AG10803 (cell line): Measurements from ENCODE around the gene ABTB2.
A peak's percentile ranks its signal among the peaks of the same experiment; 100 is the strongest.

Experiments used
- DNase-seq: peaks from one replicate; pipeline ENCODE4 v3.0.0; 2010; ENCODE audit warnings: low read depth
- H3K4me3 ChIP-seq: 2 replicates; pipeline ENCODE4 v1.5.1; 2011; ENCODE audit warnings: mild to moderate bottlenecking, low read length, control low read depth
- TF ChIP-seq, protein P1 (sequence below): conservative IDR thresholded peaks from 2 replicates; pipeline ENCODE4 v1.5.1; 2011; ENCODE audit warnings: mild to moderate bottlenecking, low read length, control low read depth, inconsistent platforms

Gene ABTB2

DNA sequence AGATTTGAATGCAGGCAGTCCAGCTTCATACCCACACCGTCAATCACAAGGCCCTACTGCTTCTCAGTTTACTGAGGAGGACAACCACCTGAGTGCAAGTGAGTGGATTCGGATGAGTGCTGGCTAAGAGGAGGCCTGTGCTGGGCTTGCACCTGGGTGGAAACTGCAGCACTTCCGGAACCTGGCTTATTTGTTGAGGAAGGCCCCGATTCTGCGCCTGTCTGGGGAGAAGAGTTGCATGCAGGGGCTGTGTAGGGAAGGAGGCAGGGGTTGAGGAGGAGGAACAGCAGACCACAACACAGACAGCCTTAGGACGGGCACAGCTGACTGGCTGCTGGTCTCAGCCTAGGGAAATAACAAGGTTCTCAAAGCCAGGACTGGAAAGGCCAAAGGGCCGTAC is 20.8 kb downstream of the ABTB2 start:
- no peak overlapping the region for H3K4me3 ChIP-seq
- DNase-seq = no peak
- TF ChIP-seq, protein P1, sequence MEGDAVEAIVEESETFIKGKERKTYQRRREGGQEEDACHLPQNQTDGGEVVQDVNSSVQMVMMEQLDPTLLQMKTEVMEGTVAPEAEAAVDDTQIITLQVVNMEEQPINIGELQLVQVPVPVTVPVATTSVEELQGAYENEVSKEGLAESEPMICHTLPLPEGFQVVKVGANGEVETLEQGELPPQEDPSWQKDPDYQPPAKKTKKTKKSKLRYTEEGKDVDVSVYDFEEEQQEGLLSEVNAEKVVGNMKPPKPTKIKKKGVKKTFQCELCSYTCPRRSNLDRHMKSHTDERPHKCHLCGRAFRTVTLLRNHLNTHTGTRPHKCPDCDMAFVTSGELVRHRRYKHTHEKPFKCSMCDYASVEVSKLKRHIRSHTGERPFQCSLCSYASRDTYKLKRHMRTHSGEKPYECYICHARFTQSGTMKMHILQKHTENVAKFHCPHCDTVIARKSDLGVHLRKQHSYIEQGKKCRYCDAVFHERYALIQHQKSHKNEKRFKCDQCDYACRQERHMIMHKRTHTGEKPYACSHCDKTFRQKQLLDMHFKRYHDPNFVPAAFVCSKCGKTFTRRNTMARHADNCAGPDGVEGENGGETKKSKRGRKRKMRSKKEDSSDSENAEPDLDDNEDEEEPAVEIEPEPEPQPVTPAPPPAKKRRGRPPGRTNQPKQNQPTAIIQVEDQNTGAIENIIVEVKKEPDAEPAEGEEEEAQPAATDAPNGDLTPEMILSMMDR = no peak

DNA sequence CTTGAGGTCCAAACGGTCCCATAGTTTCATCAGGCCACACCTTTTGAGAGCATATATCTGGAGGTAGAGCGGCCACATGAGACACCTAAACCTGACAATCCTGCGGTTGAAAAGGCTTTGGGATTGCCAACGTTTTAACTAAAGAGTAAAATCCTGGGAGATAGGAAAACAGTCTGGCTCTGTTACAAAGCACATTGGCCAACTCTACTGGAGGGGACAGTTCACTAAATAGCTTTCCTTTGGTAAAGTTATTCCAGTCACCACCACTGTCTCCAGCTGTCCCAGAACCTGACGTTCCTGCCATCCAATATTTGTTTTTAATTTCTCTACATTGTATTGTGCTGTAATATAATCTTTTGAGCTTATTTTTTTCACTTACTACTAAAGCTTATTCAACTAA is 22.0 kb downstream of the ABTB2 start:
- DNase-seq = no peak
- TF ChIP-seq, protein P1 = no peak
- no peak overlapping the region for H3K4me3 ChIP-seq

DNA sequence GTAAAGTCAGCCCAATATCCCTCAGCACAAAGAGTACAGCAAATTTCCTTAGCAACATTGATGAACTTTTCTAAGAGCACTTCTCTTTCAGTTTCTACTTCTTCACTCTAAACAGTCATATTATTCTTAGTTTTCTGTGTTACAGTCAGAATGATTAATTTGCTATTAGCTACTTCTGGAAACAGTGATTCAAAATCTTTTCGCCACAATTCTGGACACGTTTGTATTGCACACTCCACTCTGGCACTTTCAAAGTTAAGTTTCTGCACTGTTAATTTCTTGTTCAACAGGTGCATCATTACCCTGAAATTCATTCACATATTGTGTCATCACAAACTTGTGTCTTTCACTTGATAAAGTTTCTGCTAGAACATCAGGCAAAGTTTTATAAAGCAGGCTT is 22.5 kb downstream of the ABTB2 start:
- no peak for DNase-seq
- TF ChIP-seq, protein P1 = no peak
- no peak overlapping the region for H3K4me3 ChIP-seq

DNA sequence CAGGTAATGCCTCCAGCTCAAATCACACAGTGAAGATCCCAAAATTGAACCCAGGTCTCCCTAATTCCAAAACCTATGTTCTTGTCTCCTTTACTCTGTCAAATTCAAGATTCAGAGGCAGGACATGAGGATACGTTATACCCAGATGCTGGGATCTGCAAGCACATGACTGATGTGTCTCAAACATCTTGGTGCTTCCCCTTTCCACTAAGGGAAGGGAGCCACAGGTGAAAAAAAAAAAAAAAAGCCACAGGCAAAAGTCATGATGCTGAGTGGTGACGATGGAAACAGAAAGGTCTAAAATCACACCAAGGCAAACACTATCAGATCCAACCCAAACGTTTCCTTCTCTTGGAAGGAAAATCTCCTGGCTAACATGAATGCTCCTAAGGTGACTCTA is 24.0 kb downstream of the ABTB2 start:
- H3K4me3 ChIP-seq = no peak overlapping the region
- TF ChIP-seq, protein P1 = no peak
- no peak for DNase-seq

DNA sequence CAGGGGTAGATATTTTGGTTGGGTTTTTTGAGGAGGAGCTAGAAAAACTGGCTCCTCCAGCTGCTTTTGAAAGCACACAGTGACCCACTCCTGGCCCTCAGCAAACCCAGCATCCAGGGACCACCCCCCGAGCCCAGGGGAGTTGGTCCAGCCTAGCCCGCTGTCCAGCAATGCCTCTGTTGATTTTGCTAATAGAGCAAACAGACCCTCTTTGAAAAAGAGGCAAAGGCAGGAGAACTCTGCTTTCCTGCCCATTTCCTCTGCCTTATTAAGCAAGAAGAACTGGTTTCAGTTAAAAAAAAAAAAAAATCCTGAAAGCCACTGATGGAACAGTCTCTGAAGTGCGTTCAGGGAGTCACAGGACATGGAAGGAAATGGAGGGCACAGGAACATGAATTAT is 25.3 kb downstream of the ABTB2 start:
- H3K4me3 ChIP-seq = no peak overlapping the region
- DNase-seq = no peak
- TF ChIP-seq, protein P1 = no peak

DNA sequence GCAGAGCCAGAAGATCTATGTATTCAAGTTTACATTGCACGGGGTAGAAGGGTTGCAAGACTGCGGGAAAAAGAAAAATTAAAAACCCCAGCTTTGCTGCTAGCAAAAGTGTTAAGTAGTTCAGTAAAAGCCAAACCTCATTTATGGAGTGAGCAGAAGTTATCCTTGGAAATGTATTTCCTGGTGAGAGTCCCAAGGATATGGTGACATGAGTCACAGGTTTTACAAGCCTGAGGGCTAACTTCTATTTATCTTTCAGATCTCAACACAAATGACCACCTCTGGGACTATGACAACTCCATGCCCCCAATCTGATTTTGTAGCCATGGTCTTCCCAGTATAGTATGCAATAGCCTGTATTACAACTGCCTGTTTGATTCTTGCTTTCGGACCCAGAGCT is 26.1 kb downstream of the ABTB2 start:
- no peak for DNase-seq
- TF ChIP-seq, protein P1 = no peak
- no peak overlapping the region for H3K4me3 ChIP-seq

DNA sequence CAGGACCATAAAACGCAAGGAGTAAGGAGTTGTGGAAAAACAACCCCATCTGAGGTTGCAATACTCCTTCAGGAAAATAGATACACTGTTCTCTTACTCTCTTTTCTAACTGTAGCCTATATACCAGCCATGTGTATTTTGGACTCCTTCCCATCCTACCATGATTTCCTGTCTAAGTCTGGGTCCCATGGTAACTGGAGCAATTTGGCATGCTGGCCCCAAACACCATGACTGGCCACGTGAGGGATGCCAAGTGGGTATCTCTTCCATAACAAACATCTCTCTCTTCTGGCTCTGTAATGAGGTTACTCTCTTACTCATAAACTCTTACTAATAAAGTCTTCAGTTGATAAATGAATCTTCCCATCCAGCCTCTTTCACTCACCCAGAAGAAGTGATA is 26.5 kb downstream of the ABTB2 start:
- TF ChIP-seq, protein P1 = no peak
- peak; percentile 78 for DNase-seq
- H3K4me3 ChIP-seq = no peak overlapping the region
